Muscle of leg (tissue), 11 donors: ENCODE results near the gene ARL3. TPM values are rescaled to one million over a fixed set of nuclear protein-coding genes. Genes with fewer than 3 reads are reported as not detected.

Source experiments
- DNase-seq: peaks from one replicate; pipeline ENCODE4 v3.0.0; 2013
- H3K27ac ChIP-seq: one replicate; pipeline ENCODE4 v1.5.1; 2013; ENCODE audit warnings: mild to moderate bottlenecking, low read length, control low read depth
- H3K27me3 ChIP-seq: one replicate; pipeline ENCODE4 v1.6.1; 2013; ENCODE audit warnings: low read length; ENCODE audit not compliant: control insufficient read depth, insufficient read depth
- H3K36me3 ChIP-seq: one replicate; pipeline ENCODE4 v1.6.1; 2013; ENCODE audit warnings: low read length; ENCODE audit not compliant: control insufficient read depth, insufficient read depth
- H3K4me1 ChIP-seq: one replicate; pipeline ENCODE4 v1.6.1; 2013; ENCODE audit warnings: low read length; ENCODE audit not compliant: control insufficient read depth, insufficient read depth
- H3K4me3 ChIP-seq: one replicate; pipeline ENCODE4 v1.5.1; 2013; ENCODE audit warnings: low read length, control low read depth
- H3K9me3 ChIP-seq: replicated peaks from 2 replicates; pipeline ENCODE4 v1.6.1; 2013; ENCODE audit warnings: low read depth, low read length; ENCODE audit not compliant: control insufficient read depth
- WGBS: methylation state at CpG from one replicate; pipeline ENCODE4 v1.1.5; 2013; ENCODE audit warnings: missing lambda C conversion rate; ENCODE audit not compliant: insufficient coverage; 5-methylcytosine and 5-hydroxymethylcytosine counted together
- polyA plus RNA-seq, 8 donors: library from polyadenylated mRNA; unstranded; fragments of 120-200 nt; gene quantifications; one replicate each; pipeline versions ENCODE4 v1.2.1 to v1.2.3, GENCODE V29; 2013; ENCODE audit warnings: inconsistent platforms in 1 of 8, low replicate concordance in 1 of 8; ENCODE audit not compliant: insufficient read length in 8 of 8, insufficient read depth in 1 of 8
- total RNA-seq: library from RNA; stranded (reverse); fragments of 120-200 nt; gene quantifications from one replicate; pipeline ENCODE4 v1.2.4, GENCODE V29; 2013

ARL3 gene
- total and polyA plus RNA-seq, 9 donors, result 7.6 to 15.8 (median 13.8) TPM

DNA sequence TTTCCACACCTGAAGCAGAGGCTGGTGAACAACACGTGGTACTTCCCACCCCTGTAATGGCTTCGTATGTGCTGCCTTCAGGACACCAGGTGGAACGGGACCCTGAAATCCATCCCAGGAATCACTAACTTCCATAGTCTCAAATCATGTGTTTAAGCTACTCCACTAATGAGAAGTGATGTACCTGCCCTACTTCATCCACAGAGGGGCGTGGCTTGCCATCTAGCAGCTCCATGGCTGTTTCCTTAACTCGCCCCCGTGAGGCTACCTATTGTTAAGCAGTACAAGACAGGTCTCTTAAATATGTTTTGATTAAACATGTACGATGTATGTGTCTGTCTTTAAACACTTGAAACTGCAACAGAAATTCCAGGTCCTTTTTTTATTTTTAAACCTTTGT lies 31.8 kb downstream of the ARL3 start:
- Histone ChIP-seq H3K9me3 (no peaks in the 10 kb centered on the region), H3K4me3 (no peak overlapping the region), H3K36me3 (peaks cover 24% of the 10 kb centered on the region), H3K4me1 (peaks cover 23% of the 10 kb centered on the region), H3K27ac (no peak overlapping the region), H3K27me3 (no peaks in the 10 kb centered on the region)
- WGBS, result 93% methylated on average over 3 of the region's 7 CpGs
- DNase-seq, result no peak

DNA sequence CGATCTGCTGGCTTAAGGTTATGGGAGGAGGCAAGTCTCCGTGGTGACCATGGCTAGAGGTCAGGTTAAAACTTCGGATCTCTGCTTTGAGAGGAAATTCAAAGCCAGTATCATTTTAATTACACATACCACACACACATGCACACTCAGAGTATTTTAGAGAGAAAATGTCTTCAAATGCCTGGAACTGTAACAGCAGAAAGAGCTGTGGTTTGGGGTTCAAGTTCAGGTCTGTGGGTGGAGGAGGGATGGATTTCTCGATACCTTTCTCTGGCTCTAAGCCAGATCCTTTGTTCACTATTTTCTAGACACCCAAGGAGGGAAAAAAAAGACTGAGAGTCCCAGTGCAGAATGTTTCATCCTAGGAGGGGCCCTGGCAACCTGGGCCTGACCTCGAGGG lies 32.5 kb downstream of the ARL3 start:
- no peak overlapping the region for H3K27ac ChIP-seq
- H3K27me3 ChIP-seq, result no peaks in the 10 kb centered on the region
- peaks cover 30% of the 10 kb centered on the region for H3K4me1 ChIP-seq
- peaks cover 22% of the 10 kb centered on the region for H3K36me3 ChIP-seq
- 89% methylated on average over 1 of the region's 5 CpGs for WGBS
- DNase-seq, result no peak
- no peaks in the 10 kb centered on the region for H3K9me3 ChIP-seq
- H3K4me3 ChIP-seq, result no peak overlapping the region

GRCh38 chr10:102679596-102679995 lies 34.6 kb downstream of the ARL3 start:
- 100% methylated on average over 2 of the region's 4 CpGs for WGBS
- no peaks in the 10 kb centered on the region for H3K27me3 ChIP-seq
- H3K27ac ChIP-seq, result peak overlapping the region; percentile 90
- no peak for DNase-seq
- H3K4me1 ChIP-seq, result peaks cover 48% of the 10 kb centered on the region
- no peak overlapping the region for H3K4me3 ChIP-seq
- peaks cover 14% of the 10 kb centered on the region for H3K36me3 ChIP-seq
- no peaks in the 10 kb centered on the region for H3K9me3 ChIP-seq

- H3K27ac ChIP-seq, result peak overlapping the region; percentile 90
- peaks cover 55% of the 10 kb centered on the region for H3K4me1 ChIP-seq
- no peak overlapping the region for H3K4me3 ChIP-seq
- H3K27me3 ChIP-seq, result no peaks in the 10 kb centered on the region
- peak; percentile 81 for DNase-seq
- peaks cover 14% of the 10 kb centered on the region for H3K36me3 ChIP-seq
- no peaks in the 10 kb centered on the region for H3K9me3 ChIP-seq
- WGBS, result 3% methylated on average over 4 of the region's 9 CpGs
Measured at GRCh38 chr10:102678842-102679289, 35.3 kb downstream of the ARL3 start.

DNA sequence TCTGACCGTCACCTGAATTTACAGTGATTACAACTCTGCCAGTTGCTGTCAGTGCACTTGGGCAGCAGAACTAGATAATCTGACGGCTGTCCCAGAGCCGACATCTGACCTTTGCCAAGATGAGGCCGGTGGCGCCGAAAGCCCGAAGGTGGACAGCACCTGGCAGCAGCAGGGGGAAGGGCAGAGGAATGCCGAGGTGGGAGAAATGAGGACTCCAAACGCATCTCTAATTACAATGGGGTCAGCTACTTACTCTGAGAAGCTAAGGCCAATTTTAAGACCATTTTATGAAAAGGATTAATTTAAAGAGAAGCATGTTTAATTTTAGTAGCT lies 36.2 kb downstream of the ARL3 start:
- no peak for DNase-seq
- H3K27ac ChIP-seq, result peak overlapping the region; percentile 85
- H3K27me3 ChIP-seq, result no peaks in the 10 kb centered on the region
- peaks cover 63% of the 10 kb centered on the region for H3K4me1 ChIP-seq
- 47% methylated on average over 8 of the region's 9 CpGs for WGBS
- no peak overlapping the region for H3K4me3 ChIP-seq
- H3K9me3 ChIP-seq, result no peaks in the 10 kb centered on the region
- peaks cover 11% of the 10 kb centered on the region for H3K36me3 ChIP-seq

- no peak overlapping the region for H3K4me3 ChIP-seq
- 21% methylated on average over 5 of the region's 9 CpGs for whole genome bisulfite sequencing
- DNase-seq, result peak; percentile 76
- H3K27me3 ChIP-seq, result no peaks in the 10 kb centered on the region
- H3K4me1 ChIP-seq, result peaks cover 67% of the 10 kb centered on the region
- peaks cover 11% of the 10 kb centered on the region for H3K36me3 ChIP-seq
- H3K9me3 ChIP-seq, result no peaks in the 10 kb centered on the region
- H3K27ac ChIP-seq, result peak overlapping the region; percentile 85
Measured at GRCh38 chr10:102677331-102678067, 36.7 kb downstream of the ARL3 start.

DNA sequence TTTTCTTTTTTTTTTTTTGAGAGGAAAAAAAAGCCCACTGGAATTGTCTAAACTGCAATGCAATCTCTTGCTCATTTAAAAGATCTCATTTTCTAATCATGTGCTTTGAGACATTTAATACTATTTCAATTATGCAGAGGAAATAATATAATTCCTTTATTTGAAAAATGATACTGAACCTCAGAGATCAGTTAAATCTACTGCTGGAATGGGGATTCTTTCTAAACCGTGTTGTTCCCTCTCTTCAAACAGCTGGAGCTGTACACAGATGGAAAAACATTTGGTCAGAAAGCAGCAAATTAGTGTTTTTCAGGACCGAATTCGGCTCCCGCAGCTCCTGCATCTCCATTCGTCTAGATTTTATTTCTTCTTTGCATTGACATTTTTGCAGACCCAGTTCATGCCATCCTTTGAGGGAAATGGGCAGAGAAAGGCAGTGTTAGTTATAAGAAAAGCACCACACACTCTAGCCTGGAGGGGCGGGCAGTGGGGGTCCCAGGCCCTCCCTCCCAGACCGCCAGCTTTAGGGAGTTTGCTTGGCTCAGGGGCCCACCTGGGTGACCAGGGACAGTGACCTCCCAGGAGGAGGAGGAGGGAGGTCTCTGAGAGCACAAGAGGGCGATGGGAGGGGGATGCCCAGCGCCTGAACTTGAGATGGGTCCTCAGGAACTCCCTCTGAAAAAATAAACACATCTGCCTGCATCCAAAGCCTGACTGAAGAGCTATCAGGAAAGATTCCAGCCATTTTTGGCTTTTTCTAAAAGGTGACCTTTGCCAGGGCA lies 37.5 kb downstream of the ARL3 start:
- H3K4me1 ChIP-seq, result peaks cover 71% of the 10 kb centered on the region
- peaks cover 3% of the 10 kb centered on the region for H3K36me3 ChIP-seq
- H3K27me3 ChIP-seq, result no peaks in the 10 kb centered on the region
- no CpG with 5 or more reads among the region's 9 CpGs for WGBS
- DNase-seq, result peak; percentile 67
- H3K9me3 ChIP-seq, result no peaks in the 10 kb centered on the region
- peak overlapping the region; percentile 85 for H3K27ac ChIP-seq
- no peak overlapping the region for H3K4me3 ChIP-seq

DNA sequence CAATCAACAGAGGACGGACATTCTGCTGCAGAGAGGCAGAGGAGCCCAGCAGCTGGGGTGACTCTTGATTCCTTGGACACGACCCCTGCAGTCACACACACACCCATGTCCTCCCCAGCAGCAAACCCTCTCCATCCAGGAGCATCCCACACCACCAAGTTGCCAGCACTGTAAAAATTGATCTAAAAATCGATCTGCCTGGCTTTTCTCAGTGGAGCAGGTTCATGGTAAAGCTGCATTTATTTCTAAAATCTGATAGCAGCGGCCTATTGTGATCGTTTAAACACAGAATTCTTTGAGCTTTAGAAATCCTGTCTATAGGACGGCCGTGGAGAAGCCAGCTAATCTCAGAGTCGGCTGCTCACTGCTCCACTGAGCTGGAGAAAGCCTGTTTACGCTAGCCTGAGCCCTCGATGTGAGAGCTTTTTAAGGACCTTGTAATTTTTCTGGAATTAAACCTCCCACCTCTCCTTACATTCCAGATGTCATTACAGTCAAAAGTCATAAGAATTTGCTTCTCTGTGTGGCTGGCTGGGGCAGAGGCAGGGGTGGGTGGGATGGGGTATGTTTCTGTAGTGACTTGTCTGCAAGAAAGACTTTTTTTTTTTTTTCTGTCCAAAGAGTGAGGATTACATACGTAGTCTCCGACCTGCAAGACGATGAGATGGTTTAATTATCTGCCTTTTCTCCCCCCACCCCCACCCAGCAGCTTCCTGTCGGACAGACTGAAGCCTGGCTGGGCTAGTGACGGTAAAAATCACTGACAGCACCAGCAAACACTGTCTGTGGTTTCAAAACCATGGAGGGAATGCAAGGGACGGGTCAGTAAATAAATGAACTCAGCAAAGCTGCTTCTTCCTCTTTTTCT lies 38.3 kb downstream of the ARL3 start:
- Histone ChIP-seq H3K4me1 (peaks cover 74% of the 10 kb centered on the region), H3K27ac (peak overlapping the region; percentile 85), H3K36me3 (no peaks in the 10 kb centered on the region), H3K9me3 (no peaks in the 10 kb centered on the region), H3K27me3 (no peaks in the 10 kb centered on the region), H3K4me3 (no peak overlapping the region)
- peak; percentile 81 for DNase-seq
- 21% methylated on average over 6 of the region's 16 CpGs for WGBS

- Histone ChIP-seq H3K27ac (peak overlapping the region; percentile 78), H3K9me3 (no peaks in the 10 kb centered on the region), H3K4me3 (no peak overlapping the region), H3K27me3 (no peaks in the 10 kb centered on the region), H3K4me1 (peaks cover 82% of the 10 kb centered on the region), H3K36me3 (no peaks in the 10 kb centered on the region)
- no peak for DNase-seq
- 27% methylated on average over 8 of the region's 8 CpGs for WGBS
Measured at GRCh38 chr10:102675011-102675665, 39.1 kb downstream of the ARL3 start.
